Stimulated activated CD4-positive, alpha-beta T cell treated with anti-CD3 and anti-CD28 coated beads, Interleukin-12 subunit alpha, Interleukin-12 subunit beta, amount 100 ng/mL, for 4 hours (primary cell): ENCODE data around the gene RTTN.
"Not testable (repeated sequence)": the region's sequence is repeated elsewhere in the genome, so short reads cannot be mapped to it uniquely, and the experiment has no call there.

Experiments
- DNase-seq: peaks from one replicate; pipeline ENCODE4 v3.0.0-alpha.2; 2020

The RTTN gene

DNA sequence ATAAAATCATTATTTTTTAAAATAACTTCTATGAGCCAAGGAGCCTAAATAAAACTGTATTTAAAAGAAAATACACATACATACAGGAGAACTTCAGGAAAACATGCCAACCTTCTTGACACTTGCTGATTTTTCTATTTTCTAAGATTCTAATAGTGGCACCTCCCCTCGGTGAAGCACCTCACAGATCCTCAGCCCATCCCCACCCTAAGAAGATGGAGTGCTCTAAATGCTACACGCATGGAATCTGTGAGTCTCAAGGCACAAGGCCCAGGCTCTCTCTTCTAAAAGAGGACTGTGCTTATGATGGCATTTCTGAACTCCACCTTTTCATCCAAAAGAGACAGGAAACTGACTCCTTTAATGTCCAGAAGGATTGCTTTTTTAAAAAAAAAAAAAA lies 56.3 kb downstream of the RTTN start:
- no peak for DNase-seq

GRCh38 chr18:70148039-70148938 lies 57.2 kb downstream of the RTTN start:
- no peak for DNase-seq

GRCh38 chr18:70146174-70146573 lies 59.3 kb downstream of the RTTN start:
- no peak for DNase-seq

GRCh38 chr18:70142001-70142400 lies 63.5 kb downstream of the RTTN start:
- DNase-seq, result no peak

- DNase-seq, result no peak
These were observed 66.3 kb downstream of the RTTN start for GRCh38 chr18:70139138-70139537.

DNA sequence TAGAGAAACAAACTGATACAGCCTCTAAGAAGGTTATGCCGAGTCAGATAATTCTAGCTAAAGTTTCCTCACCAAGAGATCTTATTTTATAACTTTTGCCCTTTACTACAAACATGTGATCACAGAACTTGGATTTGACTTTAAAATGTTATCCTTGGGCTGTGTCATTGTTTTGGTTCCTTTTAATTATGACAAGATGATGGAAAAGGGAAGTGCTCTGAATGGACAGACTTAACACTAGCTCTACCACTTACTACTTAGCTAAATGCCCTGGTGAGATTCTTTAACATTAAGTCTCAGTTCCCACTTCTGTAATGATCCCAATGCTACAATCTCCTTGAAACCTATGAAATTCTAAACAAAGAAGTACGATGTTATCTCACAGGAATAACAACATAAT lies 69.9 kb downstream of the RTTN start:
- no peak for DNase-seq

- DNase-seq, result no peak
These were observed 72.5 kb downstream of the RTTN start for GRCh38 chr18:70132999-70133398.

DNA sequence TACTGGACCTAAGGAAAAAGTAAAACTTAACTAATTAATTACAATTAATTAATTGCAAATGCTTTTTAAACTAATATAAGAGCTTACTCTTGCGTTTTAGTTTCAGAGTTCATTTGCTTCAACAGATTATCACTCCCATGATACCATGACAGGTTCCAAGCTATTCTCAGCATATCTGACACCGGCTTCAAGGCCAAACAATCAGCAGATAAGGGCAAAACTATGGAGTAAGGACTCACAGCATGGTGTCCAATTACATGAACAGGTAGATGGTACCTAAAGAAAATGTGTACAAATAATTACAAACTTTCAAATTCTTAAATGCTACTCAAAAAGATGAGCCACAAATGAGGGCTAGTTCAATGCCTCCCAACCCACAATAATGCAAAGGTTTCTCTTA lies 77.2 kb downstream of the RTTN start:
- no peak for DNase-seq

DNA sequence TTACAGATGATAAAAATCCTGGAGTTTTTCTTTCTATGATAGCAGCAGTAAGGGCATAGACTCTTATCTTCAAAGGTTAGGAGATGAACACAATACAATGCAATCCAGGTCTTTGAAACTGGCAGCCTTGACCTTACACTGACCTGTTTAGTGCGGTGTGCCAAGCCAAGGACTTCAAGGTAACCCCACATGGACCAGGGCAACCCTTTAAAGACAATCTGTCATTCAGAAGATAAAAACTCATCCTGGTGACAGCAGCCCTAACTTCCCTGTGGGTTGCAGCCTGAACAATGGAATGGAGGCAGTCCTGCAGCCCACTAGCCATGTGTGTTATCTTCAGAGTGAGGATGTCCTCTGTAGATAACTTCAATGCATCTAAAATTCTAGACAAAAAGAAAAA lies 78.1 kb downstream of the RTTN start:
- DNase-seq, result no peak

DNA sequence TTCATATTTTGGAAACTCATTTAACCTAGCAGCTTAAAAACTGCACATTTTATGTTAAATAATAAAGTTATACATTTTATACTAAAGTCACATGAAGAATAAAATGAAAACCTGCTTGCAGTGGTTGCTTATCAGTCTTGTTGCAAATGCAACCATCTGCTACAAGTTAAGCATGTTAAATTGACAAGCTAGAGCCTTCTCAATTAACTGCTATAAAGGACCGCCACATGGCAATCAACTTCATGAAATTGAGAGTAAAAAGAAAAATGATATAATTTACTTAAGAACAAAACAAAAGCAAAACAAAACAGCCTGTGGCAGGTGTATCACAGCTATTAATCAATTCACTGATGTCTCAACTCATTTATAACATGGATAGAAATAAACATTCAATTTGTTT lies 78.7 kb downstream of the RTTN start:
- no peak for DNase-seq

DNA sequence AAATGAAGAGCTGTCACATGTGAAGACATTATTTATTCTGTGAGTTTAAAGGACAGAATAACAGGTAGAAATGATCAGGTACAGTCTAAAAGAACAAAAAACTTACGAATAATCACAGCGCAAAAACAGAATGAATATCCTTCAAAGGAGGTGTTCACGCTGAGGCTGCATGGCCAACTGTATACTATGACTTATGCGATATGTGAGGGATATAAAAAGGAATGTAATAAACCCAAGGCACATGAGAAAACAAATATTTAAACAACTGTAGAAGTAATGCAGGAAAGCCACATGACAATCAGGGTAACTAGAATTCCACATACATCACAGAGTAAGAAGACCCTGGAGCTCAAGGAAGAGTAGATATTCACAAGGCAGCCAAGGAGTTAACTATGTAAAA lies 81.3 kb downstream of the RTTN start:
- DNase-seq, result no peak

DNA sequence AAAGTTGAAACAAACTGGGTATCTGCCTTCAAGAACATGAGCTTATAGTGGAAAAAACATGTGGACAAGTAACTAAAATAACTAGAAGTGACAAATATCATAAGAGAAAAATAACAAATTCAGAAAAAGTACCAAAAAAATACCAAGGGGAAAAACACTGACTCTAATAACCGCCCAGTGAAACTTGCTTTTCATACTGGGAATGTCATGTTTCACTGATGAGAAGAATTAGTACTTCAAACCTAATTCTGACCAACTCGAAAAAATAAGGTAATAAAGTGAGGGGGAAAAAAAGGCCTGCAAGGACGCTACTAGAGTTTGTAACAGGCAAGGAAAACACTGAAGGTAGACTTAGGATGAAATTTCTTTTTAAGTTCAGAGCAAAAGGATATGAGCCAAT lies 83.6 kb downstream of the RTTN start:
- DNase-seq, result no peak

DNA sequence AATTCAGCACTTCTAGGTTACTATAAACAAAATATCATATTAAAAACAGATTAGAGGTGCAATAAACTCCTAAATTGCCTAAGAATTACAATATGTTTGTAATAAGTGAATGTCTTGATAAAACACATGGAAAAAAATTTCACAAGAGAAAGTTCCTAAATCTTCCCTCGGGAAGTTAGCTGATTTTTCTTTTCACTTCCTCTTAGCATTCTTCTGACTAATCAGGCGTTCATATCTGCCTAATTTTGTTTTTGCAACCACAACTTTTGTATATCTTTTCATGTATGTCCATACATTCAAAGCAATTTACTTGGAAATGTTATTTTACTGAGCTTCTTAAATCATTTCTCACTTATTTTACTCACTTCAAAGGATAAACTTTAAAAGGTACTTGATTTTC lies 88.5 kb downstream of the RTTN start:
- DNase-seq, result no peak

DNA sequence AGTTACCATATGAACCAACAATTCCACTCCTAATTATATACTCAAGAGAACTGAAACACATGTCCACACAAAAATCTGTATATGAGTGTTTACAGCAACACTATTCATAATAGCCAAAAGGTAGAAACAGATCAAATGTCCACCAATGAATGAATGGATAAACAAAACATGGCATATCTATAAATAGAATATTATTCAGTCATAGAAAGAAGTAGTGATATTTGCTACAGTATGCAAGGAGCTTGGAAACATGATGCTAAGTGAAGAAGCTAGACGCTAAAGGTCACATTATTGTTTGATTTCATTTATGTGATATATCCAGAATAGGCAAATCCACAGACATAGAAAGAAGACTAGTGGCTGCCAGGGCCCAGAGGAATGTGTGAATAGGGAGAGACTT lies 92.0 kb downstream of the RTTN start:
- no peak for DNase-seq

DNA sequence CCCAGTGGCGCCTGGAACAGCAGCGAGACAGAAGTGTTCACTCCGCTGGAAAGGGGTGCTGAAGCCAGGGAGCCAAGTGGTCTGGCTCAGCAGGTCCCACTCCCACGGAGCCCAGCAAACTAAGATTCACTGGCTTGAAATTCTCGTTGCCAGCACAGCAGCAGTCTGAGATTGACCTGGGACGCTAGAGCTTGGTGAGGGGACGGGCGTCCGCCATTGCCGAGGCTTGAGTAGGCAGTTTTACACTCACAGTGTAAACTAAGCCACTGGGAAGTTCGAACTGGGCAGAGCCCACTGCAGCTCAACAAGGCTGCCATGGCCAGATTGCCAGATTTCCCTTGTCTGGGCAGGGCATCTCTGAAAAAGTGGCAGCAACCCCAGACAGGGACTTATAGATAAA lies 94.8 kb downstream of the RTTN start:
- no peak for DNase-seq

- no peak for DNase-seq
These were observed 98.4 kb downstream of the RTTN start for GRCh38 chr18:70107091-70107490.

GRCh38 chr18:70102854-70103253 lies 102.6 kb downstream of the RTTN start:
- DNase-seq, result not testable (repeated sequence)

DNA sequence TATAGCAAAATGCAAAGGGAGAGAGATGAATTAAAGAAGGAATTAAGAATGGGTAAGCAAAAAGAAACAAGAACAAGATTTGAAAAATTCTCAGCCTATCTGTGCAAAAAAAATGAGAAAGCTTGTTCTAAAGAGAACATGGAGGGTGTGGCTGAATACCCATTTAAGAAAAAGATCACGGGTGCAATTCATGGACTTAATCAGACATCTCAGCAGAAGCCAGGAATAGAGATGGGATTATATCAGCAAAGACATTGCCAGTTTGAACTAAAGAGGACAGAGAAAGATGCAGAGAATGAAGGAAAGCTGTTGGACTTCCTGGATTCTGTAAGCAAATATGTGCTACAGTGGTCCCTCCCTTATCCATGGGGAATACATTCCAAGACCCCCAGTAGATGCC lies 115.6 kb downstream of the RTTN start:
- DNase-seq, result no peak

DNA sequence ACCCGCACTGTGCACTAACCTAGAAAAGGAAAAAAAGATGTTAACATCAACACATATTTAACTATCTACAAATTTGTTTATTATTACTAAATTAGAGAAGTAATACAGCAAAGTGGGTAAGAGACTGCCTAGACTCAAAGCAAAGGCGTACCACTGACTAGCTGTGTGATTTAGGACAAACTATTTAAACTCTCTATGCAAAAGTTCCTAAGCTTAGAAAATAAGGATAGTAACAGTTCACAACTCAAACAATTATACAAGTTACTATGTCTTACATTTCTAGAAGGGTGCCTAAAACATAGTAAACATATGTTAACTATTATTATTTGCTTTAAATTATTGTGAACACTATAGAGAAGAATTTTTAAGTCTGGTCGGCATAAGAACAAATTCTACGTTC lies 119.4 kb downstream of the RTTN start:
- DNase-seq, result no peak

DNA sequence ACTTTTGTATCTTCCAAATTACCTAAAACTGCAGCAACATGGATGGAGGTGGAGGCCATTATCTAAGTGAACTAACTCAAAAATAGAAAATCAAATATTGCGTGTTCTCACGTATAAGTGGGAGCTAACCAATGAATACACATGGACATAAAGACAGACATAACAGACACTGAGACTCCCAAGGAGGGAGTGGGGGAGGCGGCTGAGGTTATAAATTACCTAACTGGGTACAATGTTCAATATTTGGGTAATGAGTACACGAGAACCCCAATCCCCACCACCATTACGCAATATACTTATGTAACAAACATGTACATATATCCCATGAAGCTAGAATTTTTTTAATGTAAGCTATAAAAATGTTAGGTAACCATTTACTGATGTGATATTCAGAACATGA lies 119.8 kb downstream of the RTTN start:
- no peak for DNase-seq

GRCh38 chr18:70082430-70082829 lies 123.1 kb downstream of the RTTN start:
- DNase-seq, result no peak

DNA sequence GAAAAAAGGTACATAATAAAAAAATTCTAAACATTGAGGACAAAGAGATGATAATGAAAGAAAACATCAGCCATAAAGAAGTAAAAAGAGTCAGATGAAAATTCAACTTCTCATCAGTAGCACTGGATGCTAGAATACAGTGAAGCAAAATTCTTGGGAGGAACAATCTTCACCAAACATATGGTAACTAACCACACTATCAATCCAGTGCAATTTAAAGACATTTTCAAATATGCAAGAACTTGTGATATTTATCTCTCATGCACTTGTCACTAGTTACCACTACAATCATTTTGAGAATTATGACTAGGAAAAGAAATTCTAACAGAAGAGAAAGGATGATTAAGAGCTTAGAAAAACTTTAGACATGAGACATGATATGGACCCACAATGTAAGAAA lies 127.4 kb downstream of the RTTN start:
- no peak for DNase-seq

DNA sequence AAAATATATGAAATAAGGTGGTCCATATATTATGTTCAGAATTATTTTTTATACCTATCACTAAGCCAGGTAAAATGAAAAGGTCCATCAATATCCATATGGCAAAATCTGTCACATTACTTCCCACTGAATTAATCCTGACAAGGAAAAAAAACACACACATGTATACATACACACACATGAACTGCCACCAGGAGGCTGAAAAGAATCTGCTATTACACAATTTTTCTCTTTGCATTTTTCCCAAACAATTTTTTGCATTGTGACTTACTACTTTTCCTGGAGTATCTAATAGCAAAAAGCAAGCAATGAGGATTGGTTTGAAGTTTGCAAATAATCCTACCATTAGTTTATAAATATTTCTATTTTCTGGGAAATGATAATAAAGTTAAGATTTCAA lies 129.6 kb downstream of the RTTN start:
- no peak for DNase-seq

DNA sequence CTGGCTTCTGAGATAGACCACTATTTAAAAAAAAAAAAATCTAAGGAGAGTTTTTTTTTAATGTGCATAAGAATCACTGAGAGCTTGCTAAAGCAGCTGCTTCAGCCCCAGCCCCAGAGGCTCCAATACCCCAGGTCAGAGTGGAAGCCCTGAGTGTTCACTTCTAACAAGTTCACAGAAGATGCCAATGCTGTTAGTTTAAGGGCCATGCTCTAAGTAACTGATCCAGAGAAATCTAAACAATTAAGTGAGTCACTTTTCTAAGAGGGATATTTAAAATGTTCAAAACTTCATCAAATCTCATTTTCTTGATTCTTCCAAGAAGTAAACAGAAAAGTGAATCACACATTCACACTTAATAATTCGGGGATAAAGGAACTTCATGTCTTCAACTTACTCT lies 131.4 kb downstream of the RTTN start:
- no peak for DNase-seq

DNA sequence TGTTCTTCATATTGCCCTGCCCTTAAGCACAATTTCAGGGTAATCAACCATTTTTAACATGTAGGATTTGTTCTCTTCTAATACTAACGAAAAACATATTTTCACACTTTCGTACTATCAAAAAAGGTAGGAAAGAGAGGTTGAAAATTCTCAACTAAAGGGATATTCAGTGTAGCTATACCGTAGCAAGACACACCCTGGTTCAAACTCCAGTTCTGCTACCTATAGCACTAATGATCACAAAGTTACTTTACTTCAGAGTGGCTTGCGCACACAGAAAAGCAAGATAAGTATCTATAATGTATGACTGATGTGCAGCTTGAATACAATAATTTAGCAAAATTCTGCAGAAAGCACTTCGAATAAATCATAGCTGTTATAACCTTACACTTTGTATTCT lies 132.1 kb downstream of the RTTN start:
- DNase-seq, result no peak
